ENCODE data around the gene LAMB2. TPM values are rescaled to one million over a fixed set of nuclear protein-coding genes. Genes with fewer than 3 reads are reported as not detected.

Gene LAMB2
- total and polyA plus RNA-seq, 2 donors (not counting 1 experiment from before 2014, with no cell fraction given): 0.67 to 0.74 TPM

DNA sequence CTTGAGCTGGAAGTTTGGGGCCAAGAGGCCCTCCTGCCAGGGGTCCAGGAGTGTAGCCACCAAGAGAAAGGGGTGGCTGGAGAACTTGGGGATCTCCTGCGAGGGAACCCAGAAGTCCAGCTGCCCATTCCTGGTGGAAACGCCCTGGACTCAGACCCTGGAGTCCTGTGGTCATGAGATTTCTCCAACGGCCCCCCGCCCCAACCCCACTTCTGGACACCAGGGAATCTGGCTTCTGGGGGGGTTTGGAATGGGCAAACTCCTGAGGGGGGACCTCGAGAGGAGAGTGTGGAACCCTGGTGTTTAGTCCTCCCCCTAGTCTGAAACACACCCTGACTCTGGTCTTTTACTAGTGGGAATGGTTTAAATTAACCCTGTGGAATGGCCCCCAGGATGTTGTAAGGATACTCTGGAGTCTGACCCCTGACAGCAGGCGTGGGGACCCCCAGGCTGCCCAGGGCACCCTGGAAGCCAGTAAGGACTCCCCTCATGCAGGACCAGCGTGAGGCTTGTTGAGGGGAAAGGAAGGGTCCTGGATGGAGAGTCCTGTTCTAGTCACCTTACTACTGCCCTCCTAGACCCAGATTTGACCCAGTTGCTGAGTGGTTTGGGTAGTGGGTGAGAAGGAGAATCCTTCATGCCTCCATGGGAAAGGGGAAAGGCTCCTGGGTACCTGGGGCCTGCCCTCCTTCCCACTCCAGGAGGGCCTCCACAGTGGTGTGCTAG is 39.1 kb upstream of the LAMB2 start:
- Mint-ChIP-seq H3K27ac (no peak overlapping the region), H3K27me3 (peaks cover 7% of the 10 kb centered on the region), H3K4me3 (peak overlapping the region; percentile 55), H3K4me1 (peaks cover 9% of the 10 kb centered on the region), H3K9me3 (ENCODE audit: insufficient read depth) (no peaks in the 10 kb centered on the region)
- Histone ChIP-seq H3K79me2 (ENCODE audit: control insufficient read depth, insufficient read depth, low read length) (no peaks in the 10 kb centered on the region), H3K4me3 (ENCODE audit: control extremely low read depth in 1 of 5, extremely low read depth in 1 of 5, insufficient read depth in 1 of 5, low read depth in 2 of 5, low read length in 4 of 5) (peak overlapping the region in 4 of 5 experiments; percentile 59 to 76 (median 71)), H3K9ac (ENCODE audit: low read length) (peak overlapping the region; percentile 76), H4K20me1 (ENCODE audit: control insufficient read depth, insufficient read depth, low read length, poor library complexity, severe bottlenecking) (no peaks in the 10 kb centered on the region), H2AFZ (ENCODE audit: insufficient read depth, low read depth, low read length, poor library complexity, severe bottlenecking) (peak overlapping the region; percentile 91), H3K36me3 (replicated peaks in 1 of 2; ENCODE audit: control extremely low read depth in 1 of 2, control insufficient read depth in 1 of 2, extremely low read depth in 1 of 2, insufficient read depth in 2 of 2, low read length in 1 of 2) (no peaks in the 10 kb centered on the region), H3K27me3 (replicated peaks in 1 of 4; ENCODE audit: control extremely low read depth in 1 of 4, control insufficient read depth in 3 of 4, insufficient read depth in 4 of 4, low read length in 3 of 4) (peaks cover 0 to 7% (median under 1%) of the 10 kb centered on the region in 4 experiments), H3K4me2 (replicated peaks; ENCODE audit: low read depth, low read length, poor library complexity, severe bottlenecking) (peak overlapping the region; percentile 99), H3K27ac (ENCODE audit: low read length in 2 of 2) (peak overlapping the region in 1 of 2 donors; percentile 29), H3K9me3 (ENCODE audit: control extremely low read depth in 1 of 3, control insufficient read depth in 2 of 3, insufficient read depth in 1 of 3, low read length in 2 of 3) (peaks cover 0 to 4% (median 0%) of the 10 kb centered on the region in 3 donors), H3K4me1 (ENCODE audit: control insufficient read depth in 2 of 2, insufficient read depth in 2 of 2, low read length in 2 of 2) (peaks cover 13 to 18% of the 10 kb centered on the region in 2 donors)
- POLR2A ChIA-PET: no interaction called here
- intact Hi-C loops (cut with micrococcal nuclease): loop anchor here (5.0 kb wide), 1 partner anchor 170 kb away; the partner anchor contains the start of gene USP4
- TF ChIP-seq CTCF (IDR thresholded peaks at IDR 0.05): no peak
- TF ChIP-seq EZH2 (IDR thresholded peaks at IDR 0.05; ENCODE audit: borderline replicate concordance, insufficient read depth, low read depth, low read length, poor library complexity, severe bottlenecking): no peak
- CTCF ChIA-PET: interaction anchor here (0.8 to 6.5 kb wide), 5 partner anchors 10 to 278 kb away, joined by 3 to 36 read pairs (median 4); partner anchors contain the start of genes RHOA and TCTA
- ATAC-seq (ENCODE audit: low read depth): no peak
- 31% methylated on average over 3 of the region's 7 CpGs for WGBS (ENCODE audit: insufficient coverage)
- DNase-seq: no peak

Data from B cell (primary cell).